Parietal lobe (tissue), 1 donor: ENCODE data around the gene GHITM. TPM values are rescaled to one million over a fixed set of nuclear protein-coding genes. Genes with fewer than 3 reads are reported as not detected.

Source experiments
- total RNA-seq: library from RNA; depleted of rRNA; stranded (reverse); fragments of >200 nt; gene quantifications from one replicate; pipeline ENCODE4 v1.2.3, GENCODE V29; 2014

Gene GHITM, protein sequence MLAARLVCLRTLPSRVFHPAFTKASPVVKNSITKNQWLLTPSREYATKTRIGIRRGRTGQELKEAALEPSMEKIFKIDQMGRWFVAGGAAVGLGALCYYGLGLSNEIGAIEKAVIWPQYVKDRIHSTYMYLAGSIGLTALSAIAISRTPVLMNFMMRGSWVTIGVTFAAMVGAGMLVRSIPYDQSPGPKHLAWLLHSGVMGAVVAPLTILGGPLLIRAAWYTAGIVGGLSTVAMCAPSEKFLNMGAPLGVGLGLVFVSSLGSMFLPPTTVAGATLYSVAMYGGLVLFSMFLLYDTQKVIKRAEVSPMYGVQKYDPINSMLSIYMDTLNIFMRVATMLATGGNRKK
- total RNA-seq: 110 TPM

GRCh38 chr10:84139126-84140035 lies at the start of gene GHITM:
Gene GHITM, plus strand, starts transcription at chr10:84139509. Its CDS starts 1,992 bp downstream, at chr10:84141501.

DNA sequence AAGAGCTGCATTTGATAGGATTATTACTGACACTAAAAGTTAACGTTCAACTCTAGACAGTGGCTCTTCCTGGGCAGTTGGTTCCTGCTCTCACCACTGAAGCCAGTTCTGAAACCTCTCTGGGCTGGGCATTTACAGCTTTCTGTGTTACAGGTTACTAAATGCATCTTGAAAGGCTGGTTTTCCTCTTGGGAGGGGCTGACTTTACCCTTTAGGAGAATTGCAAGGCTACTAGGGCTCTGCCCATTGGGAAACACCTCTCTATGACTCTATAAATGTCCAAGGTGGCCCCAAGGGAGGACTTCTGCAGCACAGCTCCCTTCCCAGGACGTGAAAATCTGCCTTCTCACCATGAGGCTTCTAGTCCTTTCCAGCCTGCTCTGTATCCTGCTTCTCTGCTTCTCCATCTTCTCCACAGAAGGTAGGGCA lies 34.2 kb downstream of the GHITM start, which contains the start of gene GPR15LG:
Gene GPR15LG, plus strand, starts transcription at position 301 of the 429 bp plus-strand sequence. Its CDS starts 51 bp downstream, at position 352.

GRCh38 chr10:84194424-84195043 lies 55.2 kb downstream of the GHITM start, which contains the start of gene CDHR1:
Gene CDHR1, plus strand, starts transcription at chr10:84194537. Its CDS starts 224 bp downstream, at chr10:84194761.

Other genes with a start within 250 kb of the GHITM start
- gene GPR15LG, start 34.3 kb downstream of the GHITM start, total RNA-seq: not detected
- gene CDHR1, start 55.0 kb downstream of the GHITM start, total RNA-seq: 5.3 TPM
- gene LRIT2, start 86.0 kb downstream of the GHITM start, total RNA-seq: not detected
- not detected for gene LRIT1, start 102.0 kb downstream of the GHITM start, total RNA-seq
- 0.31 TPM for gene RGR, start 105.5 kb downstream of the GHITM start, total RNA-seq
- gene CCSER2, start 189.1 kb downstream of the GHITM start, total RNA-seq: 110 TPM